ENCODE data around the gene ACSM6. TPM values are rescaled to one million over a fixed set of nuclear protein-coding genes. Genes with fewer than 3 reads are reported as not detected.
"Not testable (repeated sequence)": the region's sequence is repeated elsewhere in the genome, so short reads cannot be mapped to it uniquely, and the experiment has no call there.

Gene ACSM6
- total and polyA plus RNA-seq, 2 experiments from 2014 or later = 0.10 TPM; not detected in 1

GRCh38 chr10:95236068-95236903, 42.2 kb downstream of the ACSM6 start:
- Histone ChIP-seq H3K4me1 (ENCODE audit: insufficient read depth) (no peaks in the 10 kb centered on the region), H2AFZ (no peak overlapping the region), H4K20me1 (ENCODE audit: insufficient read depth, poor library complexity, severe bottlenecking) (no peaks in the 10 kb centered on the region), H3K9me2 (replicated peaks; ENCODE audit: insufficient read depth) (no peaks in the 10 kb centered on the region), H3K27me3 (no peaks in the 10 kb centered on the region), H3K36me3 (replicated peaks; ENCODE audit: insufficient read depth, low read depth) (no peaks in the 10 kb centered on the region), H3K27ac (no peak overlapping the region), H3K9me3 (ENCODE audit: low read depth) (no peaks in the 10 kb centered on the region), H3K4me2 (no peak overlapping the region), H3K4me3 (no peak overlapping the region), H3K79me2 (no peaks in the 10 kb centered on the region)
- WGBS (ENCODE audit: low lambda C conversion rate, missing lambda C conversion rate) = 78% methylated on average over 6 of the region's 6 CpGs
- TF ChIP-seq EZH2 (IDR thresholded peaks at IDR 0.05; ENCODE audit: borderline replicate concordance) = no peak
- TF ChIP-seq CTCF (IDR thresholded peaks at IDR 0.05; ENCODE audit: poor library complexity) = no peak
- no peak for TF ChIP-seq EZH2phosphoT487 (IDR thresholded peaks at IDR 0.05; ENCODE audit: low read depth, severe bottlenecking, unreplicated experiment)
- DNase-seq (ENCODE audit: low spot score) = no peak

GRCh38 chr10:95237376-95238170, 43.5 kb downstream of the ACSM6 start:
- 81% methylated on average over 12 of the region's 12 CpGs for WGBS (ENCODE audit: low lambda C conversion rate, missing lambda C conversion rate)
- no peaks in the 10 kb centered on the region for H4K20me1 ChIP-seq (ENCODE audit: insufficient read depth, poor library complexity, severe bottlenecking)
- H3K4me1 ChIP-seq (ENCODE audit: insufficient read depth) = no peaks in the 10 kb centered on the region
- no peaks in the 10 kb centered on the region for H3K27me3 ChIP-seq
- H3K79me2 ChIP-seq = peaks cover under 1% of the 10 kb centered on the region
- H2AFZ ChIP-seq = no peak overlapping the region
- H3K9me2 ChIP-seq (replicated peaks; ENCODE audit: insufficient read depth) = no peaks in the 10 kb centered on the region
- H3K4me2 ChIP-seq = no peak overlapping the region
- H3K4me3 ChIP-seq = no peak overlapping the region
- DNase-seq (ENCODE audit: low spot score) = no peak
- no peak for TF ChIP-seq EZH2 (IDR thresholded peaks at IDR 0.05; ENCODE audit: borderline replicate concordance)
- TF ChIP-seq EZH2phosphoT487 (IDR thresholded peaks at IDR 0.05; ENCODE audit: low read depth, severe bottlenecking, unreplicated experiment) = no peak
- TF ChIP-seq CTCF (IDR thresholded peaks at IDR 0.05; ENCODE audit: poor library complexity) = no peak
- H3K36me3 ChIP-seq (replicated peaks; ENCODE audit: insufficient read depth, low read depth) = no peaks in the 10 kb centered on the region
- no peak overlapping the region for H3K27ac ChIP-seq
- no peaks in the 10 kb centered on the region for H3K9me3 ChIP-seq (ENCODE audit: low read depth)

GRCh38 chr10:95240096-95240495, 46.1 kb downstream of the ACSM6 start:
- 97% methylated on average over 3 of the region's 3 CpGs for WGBS (ENCODE audit: low lambda C conversion rate, missing lambda C conversion rate)
- not testable (repeated sequence) for H2AFZ ChIP-seq; H3K4me2 ChIP-seq; H3K79me2 ChIP-seq; H3K27me3 ChIP-seq; H3K27ac ChIP-seq; H3K36me3 ChIP-seq (replicated peaks; ENCODE audit: insufficient read depth, low read depth); H3K9me3 ChIP-seq (ENCODE audit: low read depth); H3K9me2 ChIP-seq (replicated peaks; ENCODE audit: insufficient read depth); H3K4me1 ChIP-seq (ENCODE audit: insufficient read depth); DNase-seq (ENCODE audit: low spot score); H4K20me1 ChIP-seq (ENCODE audit: insufficient read depth, poor library complexity, severe bottlenecking); H3K4me3 ChIP-seq

GRCh38 chr10:95240811-95241210, 46.8 kb downstream of the ACSM6 start:
- no peaks in the 10 kb centered on the region for H3K27me3 ChIP-seq
- no peaks in the 10 kb centered on the region for H3K4me1 ChIP-seq (ENCODE audit: insufficient read depth)
- 90% methylated on average over 6 of the region's 6 CpGs for WGBS (ENCODE audit: low lambda C conversion rate, missing lambda C conversion rate)
- H3K27ac ChIP-seq = no peak overlapping the region
- H3K9me2 ChIP-seq (replicated peaks; ENCODE audit: insufficient read depth) = no peaks in the 10 kb centered on the region
- no peak overlapping the region for H3K4me2 ChIP-seq
- TF ChIP-seq EZH2phosphoT487 (IDR thresholded peaks at IDR 0.05; ENCODE audit: low read depth, severe bottlenecking, unreplicated experiment) (no peak), CTCF (IDR thresholded peaks at IDR 0.05; ENCODE audit: poor library complexity) (no peak), EZH2 (IDR thresholded peaks at IDR 0.05; ENCODE audit: borderline replicate concordance) (no peak)
- H4K20me1 ChIP-seq (ENCODE audit: insufficient read depth, poor library complexity, severe bottlenecking) = no peaks in the 10 kb centered on the region
- no peaks in the 10 kb centered on the region for H3K36me3 ChIP-seq (replicated peaks; ENCODE audit: insufficient read depth, low read depth)
- peaks cover 2% of the 10 kb centered on the region for H3K79me2 ChIP-seq
- no peak overlapping the region for H2AFZ ChIP-seq
- no peak for DNase-seq (ENCODE audit: low spot score)
- H3K9me3 ChIP-seq (ENCODE audit: low read depth) = no peaks in the 10 kb centered on the region
- H3K4me3 ChIP-seq = no peak overlapping the region

Data from hepatocyte (in vitro differentiated cells).